SK-N-SH treated with all-trans-retinoic acid at 6 μM for 48 hours (cell line): ENCODE data around the gene TTYH2.

Experiments used
- ATAC-seq: fragments of 200-7000 bp; cut with Tn5 transposase; 3 replicates; pipeline ENCODE4 v1.9.1; 2020; ENCODE audit warnings: mild to moderate bottlenecking, moderate library complexity
- ARNTL ChIP-seq: fragments of 450-650 bp; formaldehyde crosslinking; IDR thresholded peaks from 2 replicates; pipeline ENCODE4 v1.5.0; 2020; ENCODE audit warnings: low read depth, mild to moderate bottlenecking, moderate library complexity, borderline replicate concordance
- CSDC2 ChIP-seq: fragments of 250-450 bp; sonication (Bioruptor Pico); IDR thresholded peaks from 2 replicates; pipeline ENCODE4 v1.5.0; 2020; ENCODE audit warnings: mild to moderate bottlenecking, moderate library complexity
- ESRRG ChIP-seq: fragments of 250-450 bp; sonication (Bioruptor Pico); IDR thresholded peaks from 2 replicates; pipeline ENCODE4 v1.6.1; 2021; ENCODE audit warnings: mild to moderate bottlenecking
- GLIS3 ChIP-seq: fragments of 250-450 bp; sonication (Bioruptor Pico); IDR thresholded peaks from 2 replicates; pipeline ENCODE4 v1.5.0; 2020; ENCODE audit warnings: mild to moderate bottlenecking, moderate library complexity
- ISL1 ChIP-seq: fragments of 250-450 bp; sonication (Bioruptor Pico); IDR thresholded peaks from 2 replicates; pipeline ENCODE4 v2.1.2; 2022; ENCODE audit warnings: mild to moderate bottlenecking, moderate library complexity
- OSR1 ChIP-seq: fragments of 250-450 bp; sonication (Bioruptor Pico); IDR thresholded peaks from 2 replicates; pipeline ENCODE4 v1.8.0; 2022; ENCODE audit warnings: moderate library complexity, mild to moderate bottlenecking, inconsistent platforms
- PATZ1 ChIP-seq: fragments of 250-450 bp; sonication (Bioruptor Pico); IDR thresholded peaks from 2 replicates; pipeline ENCODE4 v1.8.0; 2020; ENCODE audit warnings: mild to moderate bottlenecking, moderate library complexity, borderline replicate concordance
- POU6F1 ChIP-seq: fragments of 250-450 bp; sonication (Bioruptor Pico); IDR thresholded peaks from 2 replicates; pipeline ENCODE4 v1.8.0; 2021; ENCODE audit warnings: low read depth, mild to moderate bottlenecking, moderate library complexity, borderline replicate concordance
- PPARA ChIP-seq: fragments of 250-450 bp; sonication (Bioruptor Pico); IDR thresholded peaks from 2 replicates; pipeline ENCODE4 v1.5.0; 2020; ENCODE audit warnings: mild to moderate bottlenecking, borderline replicate concordance
- RARB ChIP-seq: fragments of 250-450 bp; sonication (Bioruptor Pico); IDR thresholded peaks from 2 replicates; pipeline ENCODE4 v1.8.0; 2021; ENCODE audit warnings: mild to moderate bottlenecking, moderate library complexity
- SNAI2 ChIP-seq: fragments of 250-450 bp; sonication (Bioruptor Pico); IDR thresholded peaks from 2 replicates; pipeline ENCODE4 v1.5.0; 2020; ENCODE audit warnings: mild to moderate bottlenecking, moderate library complexity
- TOX ChIP-seq: fragments of 250-450 bp; sonication (Bioruptor Pico); IDR thresholded peaks from 2 replicates; pipeline ENCODE4 v1.8.0; 2021; ENCODE audit warnings: mild to moderate bottlenecking, moderate library complexity, borderline replicate concordance
- TSHZ2 ChIP-seq: fragments of 250-450 bp; sonication (Bioruptor Pico); IDR thresholded peaks from 2 replicates; pipeline ENCODE4 v1.5.0; 2020; ENCODE audit warnings: mild to moderate bottlenecking, moderate library complexity
- ZC3H10 ChIP-seq: fragments of 250-450 bp; sonication (Bioruptor Pico); IDR thresholded peaks from 2 replicates; pipeline ENCODE4 v1.5.1; 2021; ENCODE audit warnings: mild to moderate bottlenecking, moderate library complexity
- ZFP3 ChIP-seq: fragments of 250-450 bp; sonication (Bioruptor Pico); IDR thresholded peaks from 2 replicates; pipeline ENCODE4 v1.5.0; 2020; ENCODE audit warnings: mild to moderate bottlenecking, moderate library complexity
- ZFP30 ChIP-seq: fragments of 450-650 bp; formaldehyde crosslinking; IDR thresholded peaks from 2 replicates; pipeline ENCODE4 v1.5.0; 2022; ENCODE audit warnings: mild to moderate bottlenecking, moderate library complexity
- ZNF565 ChIP-seq: fragments of 450-650 bp; formaldehyde crosslinking; conservative IDR thresholded peaks from 2 replicates; pipeline ENCODE4 v1.5.0; 2020; ENCODE audit warnings: low read depth, mild to moderate bottlenecking, moderate library complexity
- ZNF70 ChIP-seq: fragments of 450-650 bp; formaldehyde crosslinking; IDR thresholded peaks from 2 replicates; pipeline ENCODE4 v1.5.0; 2020; ENCODE audit warnings: mild to moderate bottlenecking, moderate library complexity
- ZNF8 ChIP-seq: fragments of 450-650 bp; formaldehyde crosslinking; IDR thresholded peaks from 2 replicates; pipeline ENCODE4 v1.5.0; 2020; ENCODE audit warnings: mild to moderate bottlenecking, moderate library complexity
- TF ChIP-seq, protein P1 (sequence below): fragments of 250-450 bp; sonication (Bioruptor Pico); IDR thresholded peaks from 2 replicates; pipeline ENCODE4 v1.5.1; 2020; ENCODE audit warnings: low read depth, mild to moderate bottlenecking, moderate library complexity

Gene TTYH2

GRCh38 chr17:74215342-74215727 is 2.0 kb downstream of the TTYH2 start:
- no peak for ATAC-seq
- TF ChIP-seq SNAI2 (CRISPR knock-in tag) (no peak), TOX (no peak), GLIS3 (no peak), ZNF565 (CRISPR knock-in tag) (no peak), OSR1 (CRISPR knock-in tag) (no peak)
- TF ChIP-seq, all 23 proteins: peak for 0

- TF ChIP-seq ESRRG (CRISPR knock-in tag) (no peak), ZNF70 (CRISPR knock-in tag) (no peak), SNAI2 (CRISPR knock-in tag) (no peak), PPARA (no peak)
- no peak for ATAC-seq
Observed at GRCh38 chr17:74216505-74216904, 3.1 kb downstream of the TTYH2 start.

- no peak for ATAC-seq
- TF ChIP-seq ZNF8 (CRISPR knock-in tag) (no peak), PPARA (no peak), POU6F1 (CRISPR knock-in tag) (no peak), RARB (CRISPR knock-in tag) (no peak), ESRRG (CRISPR knock-in tag) (no peak), TSHZ2 (no peak), SNAI2 (CRISPR knock-in tag) (no peak), ZFP30 (CRISPR knock-in tag) (no peak), ISL1 (no peak), GLIS3 (no peak), CSDC2 (CRISPR knock-in tag) (no peak), PATZ1 (CRISPR knock-in tag) (no peak)
- TF ChIP-seq, protein P1, sequence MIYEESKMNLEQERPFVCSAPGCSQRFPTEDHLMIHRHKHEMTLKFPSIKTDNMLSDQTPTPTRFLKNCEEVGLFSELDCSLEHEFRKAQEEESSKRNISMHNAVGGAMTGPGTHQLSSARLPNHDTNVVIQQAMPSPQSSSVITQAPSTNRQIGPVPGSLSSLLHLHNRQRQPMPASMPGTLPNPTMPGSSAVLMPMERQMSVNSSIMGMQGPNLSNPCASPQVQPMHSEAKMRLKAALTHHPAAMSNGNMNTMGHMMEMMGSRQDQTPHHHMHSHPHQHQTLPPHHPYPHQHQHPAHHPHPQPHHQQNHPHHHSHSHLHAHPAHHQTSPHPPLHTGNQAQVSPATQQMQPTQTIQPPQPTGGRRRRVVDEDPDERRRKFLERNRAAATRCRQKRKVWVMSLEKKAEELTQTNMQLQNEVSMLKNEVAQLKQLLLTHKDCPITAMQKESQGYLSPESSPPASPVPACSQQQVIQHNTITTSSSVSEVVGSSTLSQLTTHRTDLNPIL (CRISPR knock-in tag): no peak
Observed at GRCh38 chr17:74217037-74217730, 3.8 kb downstream of the TTYH2 start.

- ATAC-seq: no peak
- TF ChIP-seq PPARA: no peak
- no peak for TF ChIP-seq CSDC2 (CRISPR knock-in tag)
- no peak for TF ChIP-seq PATZ1 (CRISPR knock-in tag)
- no peak for TF ChIP-seq ARNTL (CRISPR knock-in tag)
- no peak for TF ChIP-seq ZFP3 (CRISPR knock-in tag)
- TF ChIP-seq, protein P1 (CRISPR knock-in tag): no peak
- TF ChIP-seq ZC3H10 (CRISPR knock-in tag): no peak
- no peak for TF ChIP-seq ZNF70 (CRISPR knock-in tag)
- no peak for TF ChIP-seq ZNF8 (CRISPR knock-in tag)
- TF ChIP-seq ZNF565 (CRISPR knock-in tag): no peak
- no peak for TF ChIP-seq SNAI2 (CRISPR knock-in tag)
- TF ChIP-seq POU6F1 (CRISPR knock-in tag): no peak
Observed at GRCh38 chr17:74217888-74218287, 4.5 kb downstream of the TTYH2 start.
